SW 1271 (cell line): ENCODE measurements around the gene CCNL2.

Experiments used
- DNase-seq, 2 experiments: peaks; one replicate each; lab custom pipeline; 2025; lab: John Stamatoyannopoulos, UW

Gene CCNL2

DNA sequence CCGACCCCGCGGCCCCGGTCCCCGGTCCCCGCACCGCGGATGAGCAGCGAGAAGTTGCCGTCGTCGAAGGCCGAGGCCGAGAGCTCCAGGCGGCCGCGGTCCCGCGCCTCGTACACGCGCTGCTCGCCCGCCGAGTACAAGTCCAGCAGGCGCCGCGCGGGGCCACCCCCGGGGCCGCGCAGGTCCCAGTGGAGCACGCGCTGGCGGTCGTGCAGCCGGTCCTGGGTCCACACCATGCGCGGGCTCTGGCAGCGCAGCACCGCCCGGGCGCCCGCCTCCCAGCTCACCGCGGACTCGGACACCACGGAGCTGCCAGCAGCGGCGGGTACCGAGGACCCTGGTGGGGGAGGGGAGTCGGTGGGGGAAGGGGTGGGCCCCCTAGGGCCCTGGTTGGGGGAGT is 43.7 kb downstream of the CCNL2 start:
- DNase-seq, result no peak

DNA sequence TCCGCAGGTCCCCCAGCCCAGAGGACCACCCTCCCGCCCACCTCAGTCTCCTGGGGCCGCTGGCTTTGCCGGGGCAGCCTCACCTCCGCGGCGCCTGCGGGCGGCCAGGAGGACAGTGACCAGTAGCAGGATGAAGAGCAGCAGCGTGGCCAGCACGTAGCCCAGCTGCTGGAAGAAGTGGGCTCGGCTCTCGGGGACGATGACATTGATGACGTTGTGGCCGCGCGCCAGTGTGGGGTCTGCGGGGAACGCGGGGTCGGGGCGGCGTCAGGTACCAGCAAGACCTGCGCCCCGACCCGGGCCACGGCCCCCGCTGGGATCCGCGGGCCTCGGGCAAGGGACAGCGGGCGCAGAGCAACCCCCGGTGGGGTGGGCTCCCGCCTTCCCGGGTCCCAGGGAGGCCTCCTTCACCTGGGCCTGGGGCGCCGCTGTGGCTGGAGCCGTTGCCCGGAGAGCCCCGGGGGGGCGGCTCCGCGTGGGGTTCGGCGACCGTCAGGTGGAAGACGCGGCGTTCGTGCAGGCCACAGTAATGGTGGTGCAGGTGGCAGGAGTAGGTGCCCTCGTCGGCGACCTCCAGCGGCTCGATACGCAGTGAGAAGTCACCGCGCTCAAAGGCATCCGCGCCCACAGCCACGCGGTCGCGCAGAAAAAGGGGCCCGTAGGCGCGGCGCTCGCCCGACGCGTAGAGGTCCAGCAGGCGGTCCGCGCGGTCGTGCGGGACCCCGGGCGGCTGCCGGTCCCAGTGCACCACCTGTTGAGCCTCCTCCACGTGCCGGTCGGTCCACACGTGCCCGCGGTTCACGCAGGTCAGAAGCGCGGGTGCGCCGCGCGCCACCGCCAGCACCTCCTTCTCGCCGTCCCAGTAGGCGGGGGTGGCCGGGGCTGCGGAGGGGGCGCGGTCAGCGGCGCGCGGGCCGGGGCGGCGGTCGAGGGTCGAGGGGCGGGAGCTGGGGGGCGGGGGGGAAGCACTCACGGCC is 44.6 kb downstream of the CCNL2 start:
- peak in 1 of 2 experiments; percentile 6 for DNase-seq

DNA sequence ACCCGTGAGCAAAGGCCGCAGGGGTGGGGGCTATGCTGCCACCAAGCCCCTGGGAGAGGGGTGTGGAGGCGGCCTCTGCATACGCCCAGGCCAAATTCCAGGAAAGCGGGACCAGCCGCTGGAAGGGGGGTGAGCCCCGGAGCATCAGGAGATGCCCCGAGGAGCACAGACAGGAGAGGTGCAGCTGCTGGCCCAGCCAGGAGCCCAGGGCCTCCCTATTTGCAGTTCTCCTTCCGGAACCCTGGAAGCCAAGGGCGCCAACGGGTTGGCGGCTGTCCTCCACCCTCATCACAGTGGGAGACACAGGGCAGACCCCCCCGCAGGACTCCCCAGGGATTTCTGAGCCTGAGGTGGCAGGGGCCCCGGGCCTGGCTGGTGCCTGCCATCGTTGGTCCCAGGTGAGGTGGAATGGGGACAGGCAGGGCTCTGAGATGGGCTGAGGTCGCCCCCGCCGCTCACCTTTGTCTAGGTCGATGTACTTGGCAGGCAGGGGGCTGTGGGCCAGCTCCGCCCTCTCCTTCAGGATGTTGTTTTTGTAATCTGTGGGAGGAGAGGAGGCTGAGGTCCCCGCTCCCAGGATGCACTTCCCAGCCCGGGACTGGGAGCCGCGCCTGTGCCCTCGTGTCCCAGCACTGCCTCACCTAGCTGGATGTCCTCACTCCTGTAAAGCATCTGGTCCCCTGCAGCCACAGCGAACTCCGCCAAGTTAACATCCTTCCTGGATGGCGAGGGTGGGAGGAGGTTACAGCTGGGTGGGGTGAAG is 45.6 kb downstream of the CCNL2 start:
- no peak for DNase-seq

DNA sequence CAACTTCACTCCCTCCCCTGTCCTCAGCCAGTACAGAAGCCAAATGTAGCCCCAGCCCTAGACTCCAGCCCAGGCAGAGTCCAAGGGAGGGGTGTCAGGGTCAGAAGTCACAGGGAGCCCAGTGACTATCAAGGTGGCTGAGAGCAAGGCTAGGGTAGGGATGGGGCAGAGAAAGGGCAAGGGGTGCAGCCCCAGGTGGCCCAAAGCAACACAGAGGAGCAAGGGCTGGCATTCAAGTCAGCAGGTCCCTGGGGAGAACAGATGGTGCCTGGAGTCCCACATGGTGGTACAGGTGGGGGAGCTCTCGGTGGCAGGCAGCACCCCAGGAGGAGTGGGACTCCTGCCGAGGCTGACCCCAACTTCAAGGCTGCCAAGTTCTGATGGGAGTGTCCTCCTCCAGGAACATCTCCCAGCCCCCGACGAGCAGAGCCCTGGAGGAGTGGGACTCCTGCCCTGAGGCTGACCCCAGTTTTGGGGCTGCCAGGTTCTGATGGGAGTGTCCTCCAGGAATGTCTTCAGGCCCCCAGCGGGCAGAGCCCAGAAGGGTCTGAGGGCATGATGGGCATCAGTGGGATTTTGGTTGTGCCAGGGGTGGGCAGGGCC is 46.2 kb downstream of the CCNL2 start:
- no peak for DNase-seq

DNA sequence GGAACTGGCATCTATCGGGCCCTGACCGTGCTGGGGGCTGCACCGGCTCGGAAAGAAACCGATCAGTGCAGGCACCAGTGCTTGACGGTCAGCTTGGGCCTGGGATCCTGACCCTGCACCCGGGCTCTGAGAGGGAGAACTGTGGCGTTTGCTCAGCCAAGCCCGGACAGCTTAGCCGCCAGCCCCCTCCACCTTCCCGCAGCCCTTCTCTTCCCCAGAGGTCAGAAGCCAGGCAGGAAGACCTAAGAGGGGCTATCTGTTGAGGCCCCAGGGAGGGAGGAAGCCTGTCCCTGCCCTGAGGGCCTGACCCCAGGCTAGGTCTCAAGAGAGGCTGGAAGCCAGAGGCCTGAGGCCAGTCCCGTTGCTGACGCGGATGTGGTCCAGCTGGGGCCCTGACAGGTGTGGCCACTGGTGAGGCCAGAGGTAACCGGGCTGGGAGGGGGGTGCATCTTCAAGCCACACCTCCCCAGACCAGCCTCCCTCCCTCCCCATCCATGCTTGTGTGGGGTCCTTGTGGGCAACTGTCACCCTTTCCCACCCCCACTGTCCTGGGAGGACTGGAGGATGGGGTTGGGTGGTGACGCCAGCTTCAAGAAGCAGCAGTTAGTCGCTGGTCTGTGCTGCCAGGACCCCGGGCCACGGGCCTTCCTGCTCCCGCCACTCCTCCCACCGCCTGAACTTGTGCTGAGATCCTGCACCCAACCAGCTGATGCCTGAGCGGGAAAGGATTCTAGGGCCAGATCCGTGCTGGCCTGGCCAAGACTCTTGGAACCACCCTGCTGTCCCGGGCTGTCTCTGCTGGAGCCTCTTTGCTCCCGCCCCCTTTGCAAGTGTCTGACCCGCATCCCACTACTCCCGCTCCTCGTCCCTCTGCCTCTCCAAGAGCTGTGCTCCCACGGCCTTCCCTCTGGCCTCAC is 47.4 kb downstream of the CCNL2 start:
- DNase-seq, result no peak

DNA sequence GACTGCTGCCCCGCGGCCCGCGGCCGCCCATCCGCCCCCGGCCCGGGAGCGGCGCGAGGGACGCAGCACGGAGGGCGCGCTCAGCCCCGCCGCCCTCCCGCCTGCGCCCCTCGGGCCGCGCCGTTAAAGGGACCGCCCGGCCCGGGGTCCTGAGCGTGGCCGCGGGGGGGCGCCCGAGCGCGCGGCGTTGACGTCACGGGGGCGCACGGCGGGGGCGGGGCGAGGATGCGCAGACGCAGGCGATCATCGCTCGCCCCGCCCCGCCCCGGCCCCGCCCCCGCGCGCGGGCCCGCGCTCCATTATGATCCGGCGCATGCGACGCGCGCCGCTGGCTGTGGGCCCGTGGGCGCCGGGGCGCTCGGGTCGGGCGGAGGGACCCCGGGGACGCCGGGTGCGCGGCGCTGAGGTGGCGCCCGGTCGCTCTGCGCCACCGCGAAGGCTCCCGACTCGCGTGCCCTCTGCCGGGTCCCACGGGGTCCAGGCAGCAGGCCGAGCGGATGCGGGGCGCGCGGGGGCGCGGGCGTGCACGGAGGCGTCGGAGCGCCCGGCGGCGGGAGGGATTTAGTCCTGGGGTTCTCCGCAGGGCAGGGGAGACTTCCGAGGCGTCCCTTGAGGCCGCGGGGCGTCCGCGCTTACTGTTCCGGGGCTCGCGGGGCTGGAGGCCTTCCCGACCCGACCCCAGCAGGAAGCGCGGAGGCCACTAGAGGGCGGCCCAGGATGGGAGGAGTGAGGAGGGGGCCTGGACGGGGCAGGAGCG is 49.7 kb downstream of the CCNL2 start, which contains the start of gene DVL1:
TSS of gene DVL1 (minus strand) at position 163 of the 757 bp plus-strand sequence. CDS start 353 bp downstream, outside the sequence.
- no peak for DNase-seq

DNA sequence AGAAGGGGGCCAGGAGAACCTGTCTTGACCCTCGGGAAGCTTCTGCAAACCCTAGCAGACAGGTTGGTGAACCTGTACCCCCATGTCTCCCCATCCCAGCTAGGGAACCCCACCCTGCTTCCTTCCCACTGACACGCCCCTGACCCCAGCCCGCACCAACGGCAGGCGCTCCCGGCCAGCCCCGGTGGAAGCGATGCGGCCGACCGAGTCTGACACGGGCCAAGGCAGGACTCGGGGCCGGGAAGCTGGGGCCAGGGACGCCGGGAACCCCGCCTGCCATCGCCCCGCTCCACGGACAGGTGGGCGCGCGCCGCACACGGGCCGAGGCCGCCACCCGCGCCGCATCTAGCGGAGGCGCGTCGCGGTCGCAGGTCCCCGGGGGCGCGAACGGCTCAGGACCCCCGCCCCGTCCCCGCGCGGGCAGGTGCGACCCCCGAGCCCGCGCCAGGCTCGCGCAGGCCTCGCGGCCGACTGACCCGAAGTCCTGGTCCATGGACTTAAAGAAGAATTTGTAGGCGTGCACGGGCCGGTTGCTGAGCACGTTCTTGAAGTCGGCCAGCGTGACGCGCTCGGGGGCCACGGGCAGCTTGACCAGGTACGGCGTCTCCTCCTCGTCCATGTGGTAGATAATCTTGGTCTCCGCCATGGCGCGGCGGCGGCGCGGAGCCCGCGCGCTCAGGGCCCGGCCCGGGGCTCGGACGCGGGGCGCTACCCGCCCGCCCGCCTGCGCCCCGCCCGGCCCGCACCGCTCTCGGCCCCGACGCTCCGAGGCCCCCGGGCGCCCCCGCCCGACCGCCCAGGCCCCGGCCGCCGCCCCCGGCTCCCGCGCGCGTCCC is 50.5 kb downstream of the CCNL2 start:
- DNase-seq, result no peak

DNA sequence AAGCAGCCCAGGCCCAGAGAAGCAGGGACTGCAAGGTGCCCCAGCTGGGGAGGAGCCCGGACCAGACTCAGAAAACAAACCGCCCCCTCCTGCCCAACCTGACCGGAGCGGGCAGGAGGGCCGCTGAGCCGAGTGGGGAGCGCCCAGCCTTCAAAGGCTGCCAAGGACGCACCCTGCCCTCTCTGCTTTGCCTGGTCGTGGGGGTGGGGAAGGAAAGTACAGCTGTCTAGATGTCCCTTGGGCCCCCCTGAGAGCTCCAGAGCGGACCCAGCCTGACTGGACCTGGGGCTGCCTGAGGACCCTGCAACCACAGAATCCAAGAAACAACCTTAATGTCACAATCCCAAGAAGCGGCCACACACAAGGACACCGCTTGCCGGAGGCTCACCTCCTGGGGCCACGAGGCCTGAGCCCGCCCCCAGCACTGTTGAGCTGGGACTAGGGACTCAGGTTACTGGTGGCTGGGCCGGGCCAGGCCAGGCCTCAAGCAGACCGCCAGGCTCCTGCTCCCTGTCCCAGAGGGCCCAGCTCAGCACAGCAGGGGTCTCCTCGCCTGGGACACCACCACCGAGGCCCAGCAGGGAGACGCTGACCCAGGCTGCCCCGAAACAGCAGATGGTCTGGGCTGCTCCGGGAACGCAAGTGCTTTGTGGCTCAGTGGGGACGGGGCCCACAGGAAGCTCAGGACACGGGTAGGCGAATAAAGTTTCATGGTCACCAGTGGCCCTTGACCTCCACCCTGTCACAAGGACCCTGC is 51.3 kb downstream of the CCNL2 start:
- no peak for DNase-seq

DNA sequence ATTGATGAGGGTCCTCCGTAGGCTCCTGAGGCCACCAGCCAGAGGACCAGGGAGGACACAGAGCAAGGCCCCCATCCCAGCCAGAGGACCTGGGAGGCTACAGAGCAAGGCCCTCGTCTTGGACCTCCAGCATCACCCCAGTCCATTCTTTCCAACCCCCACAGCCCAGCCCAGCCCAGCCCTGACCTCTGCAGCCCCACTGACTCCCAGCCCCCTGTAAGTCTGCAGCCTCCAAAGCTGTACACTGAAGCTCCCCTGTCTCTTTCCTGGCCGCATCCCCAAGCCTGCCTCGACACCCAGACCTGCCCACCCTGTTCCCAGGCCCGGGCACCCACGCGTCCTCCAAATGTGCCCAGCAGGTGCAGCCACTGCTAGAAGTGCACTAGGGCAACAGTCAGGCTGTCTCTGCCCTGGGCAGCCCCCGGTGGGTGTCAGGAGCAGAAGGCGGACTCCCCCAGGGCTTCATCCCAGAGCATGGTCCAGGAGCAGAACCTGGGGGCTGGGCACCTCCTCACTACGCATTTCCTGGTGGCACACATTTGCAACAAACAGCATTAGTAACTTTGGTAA is 52.0 kb downstream of the CCNL2 start:
- DNase-seq, result no peak

DNA sequence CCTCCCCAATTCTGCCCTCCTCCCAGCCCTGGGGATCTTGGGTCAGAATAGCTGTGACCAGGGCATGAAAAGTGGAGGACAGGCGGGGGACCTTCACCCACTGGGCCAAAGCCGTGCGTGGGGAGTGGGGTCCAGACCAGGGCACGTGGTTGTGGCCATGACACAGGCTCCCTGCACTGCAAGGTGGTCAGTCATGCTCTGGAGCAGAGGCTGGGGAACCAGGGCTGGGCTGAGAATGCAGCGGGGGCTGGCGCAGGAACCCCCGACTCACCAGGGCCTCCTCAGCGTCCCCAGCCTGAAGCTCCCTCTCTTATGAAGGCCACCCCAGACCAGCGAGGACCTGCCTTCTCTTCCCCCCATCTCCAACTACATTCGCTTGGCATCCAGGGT is 52.6 kb downstream of the CCNL2 start:
- no peak for DNase-seq

DNA sequence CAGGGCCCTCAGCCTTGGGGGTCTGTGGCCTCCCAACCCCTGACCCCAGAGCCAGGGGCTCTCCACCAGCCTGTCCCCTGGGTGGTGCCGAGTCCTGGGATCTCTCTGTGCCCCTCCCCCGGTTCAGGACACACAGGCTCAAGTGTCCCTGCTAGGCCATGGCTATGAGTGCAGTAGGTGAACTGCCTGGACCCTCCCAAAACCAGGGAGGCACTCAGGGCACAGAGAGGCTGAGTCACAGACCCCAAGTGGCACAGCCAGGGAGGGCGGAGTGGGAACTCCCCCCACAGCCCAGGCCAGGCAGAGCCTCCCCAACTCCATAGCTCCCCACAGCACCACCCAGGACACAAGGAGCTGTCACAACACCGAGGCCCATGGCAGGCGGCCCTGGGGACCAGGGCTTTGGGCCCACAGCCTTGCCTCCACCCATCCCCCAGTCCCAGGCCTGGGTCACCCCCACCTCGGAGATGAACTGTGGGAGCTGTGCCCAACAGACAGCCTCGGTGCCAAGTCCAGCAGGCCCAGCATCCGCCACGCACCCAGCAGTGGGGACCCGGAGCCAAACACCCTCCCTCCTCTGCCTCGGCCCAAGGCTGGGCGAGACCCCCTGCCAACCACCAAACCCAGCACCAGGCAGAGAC is 53.2 kb downstream of the CCNL2 start:
- DNase-seq, result no peak

DNA sequence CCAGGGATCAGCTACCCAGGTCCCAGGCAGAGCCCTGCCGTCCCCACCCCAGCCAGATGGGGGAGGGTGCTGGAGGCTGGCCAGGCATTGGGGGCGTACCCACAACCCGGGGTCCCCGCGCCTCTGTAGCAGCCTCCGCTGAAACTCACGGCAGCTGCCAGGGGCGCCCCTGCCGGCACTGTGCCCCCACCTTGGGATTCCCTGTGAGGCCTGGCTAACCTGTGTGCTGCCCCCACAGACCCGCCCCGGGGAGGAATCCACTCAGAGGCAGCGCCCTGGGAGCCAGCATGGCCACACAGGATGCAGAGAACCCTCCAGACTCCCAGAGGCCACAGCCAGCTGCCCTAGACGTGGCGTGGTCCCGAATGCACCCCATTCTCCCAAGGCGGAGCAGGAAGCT is 53.8 kb downstream of the CCNL2 start:
- DNase-seq, result no peak

DNA sequence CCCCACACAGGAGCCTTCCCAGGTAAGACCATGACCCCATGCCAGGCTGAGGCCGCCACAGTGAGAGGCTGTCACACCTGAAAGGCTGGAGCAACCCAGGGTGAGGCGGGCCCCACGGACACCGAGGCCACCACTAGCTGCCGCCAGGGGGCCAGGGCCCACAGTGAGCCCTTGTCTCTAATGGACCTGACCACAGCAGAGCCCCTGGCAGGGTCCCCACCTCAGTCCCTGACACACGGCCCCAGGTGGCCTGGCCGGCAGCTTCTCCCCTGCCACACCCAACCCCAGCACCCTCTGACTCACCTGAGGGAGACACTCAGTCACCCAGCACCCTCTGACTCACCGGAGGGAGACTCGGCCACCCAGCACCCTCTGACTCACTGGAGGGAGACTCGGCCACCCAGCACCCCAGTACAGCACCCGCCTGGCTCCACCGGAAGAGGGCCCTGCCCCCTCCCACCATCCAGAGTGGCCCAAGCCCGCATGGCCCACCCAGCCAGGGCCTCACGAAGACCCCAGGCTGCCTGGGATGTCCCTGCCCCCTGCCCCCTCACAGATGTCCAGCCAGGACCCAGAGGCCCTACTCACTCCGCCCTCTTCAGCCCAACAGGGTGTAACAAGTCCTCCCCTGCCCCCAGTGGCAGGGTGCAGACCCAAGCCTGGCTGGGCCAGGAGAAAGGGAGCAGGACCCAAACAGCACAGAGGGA is 54.3 kb downstream of the CCNL2 start:
- DNase-seq, result peak; percentile 63 to 68

DNA sequence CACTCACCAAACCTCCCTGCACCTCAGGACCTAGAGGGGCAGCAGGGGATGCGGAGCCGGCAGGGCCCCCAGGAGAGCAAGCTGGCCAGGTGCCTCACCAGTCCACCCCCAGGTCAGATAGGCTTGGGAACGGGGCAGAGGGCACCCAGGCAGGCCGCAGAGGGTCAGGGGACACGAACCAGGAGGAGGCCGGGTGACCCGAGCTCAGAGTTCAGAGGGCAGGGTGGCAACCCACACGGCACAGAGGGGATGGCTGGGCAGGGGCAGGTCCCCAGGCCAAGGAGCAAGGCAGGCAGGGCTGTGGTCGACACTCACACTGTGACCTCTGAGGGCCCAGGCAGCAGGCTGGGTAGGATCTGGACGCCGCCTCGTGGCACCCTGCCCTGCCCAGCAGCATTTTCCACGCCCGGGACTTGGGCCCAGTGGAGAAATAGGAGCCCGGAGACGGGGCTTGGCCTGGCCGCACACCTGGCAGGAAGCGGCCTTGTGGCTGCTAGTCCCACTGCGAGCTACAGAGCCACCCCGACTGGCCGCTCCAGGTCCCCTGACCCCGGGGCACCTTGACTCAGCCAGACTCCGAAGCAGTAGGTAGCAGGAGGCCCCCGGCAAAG is 55.2 kb downstream of the CCNL2 start:
- DNase-seq, result no peak

DNA sequence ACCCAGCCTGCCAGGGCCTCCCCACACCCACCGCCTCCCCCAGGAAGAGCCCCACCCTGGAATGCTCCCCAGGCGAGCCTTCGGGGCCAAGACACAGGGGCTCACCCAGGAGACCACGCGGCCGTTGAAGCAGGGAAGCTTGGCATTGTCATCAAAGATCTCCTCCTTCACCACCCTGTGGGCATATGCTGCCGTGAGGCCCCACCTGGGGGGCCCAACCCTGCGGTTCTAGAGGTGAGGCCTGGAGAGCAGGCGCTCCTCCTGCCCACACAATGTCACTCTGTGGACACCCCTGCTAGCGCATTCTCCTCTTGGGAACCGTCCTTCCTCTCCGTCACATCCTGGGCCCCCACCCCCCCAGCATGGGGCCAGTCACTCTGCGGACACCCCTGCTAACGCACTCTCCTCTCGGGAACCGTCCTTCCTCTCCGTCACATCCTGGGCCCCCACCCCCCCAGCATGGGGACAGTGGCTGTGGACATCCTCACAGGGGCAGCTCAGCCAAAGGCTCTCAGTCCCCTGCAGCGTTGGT is 56.5 kb downstream of the CCNL2 start:
- no peak for DNase-seq

DNA sequence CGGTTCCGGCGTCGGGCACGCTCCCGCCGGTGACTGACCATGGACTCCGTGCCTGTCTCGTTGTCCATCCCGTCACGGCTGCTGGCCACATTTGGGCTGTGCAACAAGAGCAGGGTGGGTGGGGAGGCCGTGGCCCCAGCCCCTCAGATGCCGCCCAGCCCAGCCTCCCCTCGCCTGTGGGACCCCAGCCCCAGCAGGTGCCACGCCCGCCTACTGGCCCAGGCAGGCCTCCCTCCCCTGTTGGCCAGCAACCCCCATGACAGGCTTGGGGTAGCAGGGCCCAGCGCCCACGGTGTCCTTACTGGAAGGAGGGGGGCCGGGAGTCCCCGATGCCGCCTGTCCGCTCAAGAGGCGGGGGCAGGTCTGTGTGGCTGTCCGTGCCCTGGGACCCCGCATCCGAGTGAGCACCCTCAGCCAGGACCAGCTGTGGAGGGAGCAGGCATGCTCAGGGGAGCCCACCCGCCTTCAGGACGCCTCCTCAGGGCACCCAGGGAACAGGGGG is 57.0 kb downstream of the CCNL2 start:
- DNase-seq, result no peak
